ENCODE measurements around the gene TRAPPC10. TPM values are rescaled to one million over a fixed set of nuclear protein-coding genes. Genes with fewer than 3 reads are reported as not detected.

Gene TRAPPC10
- total RNA-seq, 2 donors from 2014 or later: 10.9 to 26.4 TPM

DNA sequence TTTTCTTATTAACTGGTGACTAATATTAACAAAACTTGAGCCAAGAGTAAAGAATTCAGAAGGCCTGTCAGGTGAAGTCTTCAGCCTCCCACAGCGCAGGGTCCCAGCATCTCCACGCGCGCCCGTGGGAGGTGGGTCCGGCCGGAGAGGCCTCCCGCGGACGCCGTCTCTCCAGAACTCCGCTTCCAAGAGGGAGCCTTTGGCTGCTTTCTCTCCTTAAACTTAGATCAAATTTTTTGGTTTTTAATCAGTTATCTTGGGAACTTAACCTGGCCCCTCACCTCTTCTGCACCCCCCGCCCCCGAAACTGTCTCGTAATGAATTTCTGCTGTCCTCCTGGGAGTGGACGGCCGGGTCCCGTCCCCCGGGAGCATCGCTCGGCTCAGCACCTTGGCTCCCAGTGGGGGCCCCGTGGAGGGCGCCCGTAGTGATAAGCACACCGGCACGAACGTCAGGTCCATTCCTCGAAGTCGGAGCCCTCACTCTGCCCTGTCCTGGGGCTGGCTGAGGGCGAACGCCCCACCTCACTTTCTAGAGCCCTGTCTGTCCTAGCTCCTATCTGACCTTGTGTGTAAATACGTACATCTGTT lies 29.5 kb upstream of the TRAPPC10 start:
- peaks cover 8 to 11% of the 10 kb centered on the region in 2 donors for H3K36me3 ChIP-seq (replicated peaks in 1 of 2; ENCODE audit: insufficient read depth in 1 of 2, low read depth in 2 of 2)
- WGBS, 2 donors: 94 to 96% methylated on average over 20 to 32 of the region's 32 CpGs

DNA sequence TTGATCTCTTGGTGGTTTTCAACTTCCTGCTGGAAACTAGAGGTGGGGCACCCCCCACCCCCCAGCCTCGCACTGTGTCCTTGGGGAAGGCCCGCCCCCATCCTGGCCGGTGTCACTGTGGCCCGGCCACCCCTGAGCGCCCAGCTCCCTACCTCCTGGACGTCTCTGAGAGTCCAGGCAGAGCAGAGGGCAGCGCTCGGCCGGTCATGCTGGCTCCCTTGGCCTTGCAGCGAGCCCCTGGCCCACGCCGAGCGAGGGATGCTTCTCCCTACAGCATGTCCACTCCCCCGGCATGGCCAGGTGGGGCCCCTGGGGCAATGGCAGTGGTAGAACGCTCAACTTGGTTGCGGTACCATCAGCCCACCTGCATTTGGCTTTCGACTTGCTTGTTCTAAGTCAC lies 28.7 kb upstream of the TRAPPC10 start:
- DNase-seq (no peak), ATAC-seq (no peak)
- H3K36me3 ChIP-seq (replicated peaks in 1 of 2; ENCODE audit: insufficient read depth in 1 of 2, low read depth in 2 of 2): peaks cover 8 to 9% of the 10 kb centered on the region in 2 donors
- no peak overlapping the region for H3K4me3 ChIP-seq
- WGBS, 2 donors: 82 to 85% methylated on average over 14 to 17 of the region's 17 CpGs
- intact Hi-C loops (cut with DNase I): no loop called here
- no peak overlapping the region for H3K27ac ChIP-seq
- no peaks in the 10 kb centered on the region for H3K4me1 ChIP-seq
- H3K27me3 ChIP-seq: no peaks in the 10 kb centered on the region
- no peaks in the 10 kb centered on the region for H3K9me3 ChIP-seq
- TF ChIP-seq POLR2A (IDR thresholded peaks at IDR 0.05): no peak
- TF ChIP-seq, protein P1, sequence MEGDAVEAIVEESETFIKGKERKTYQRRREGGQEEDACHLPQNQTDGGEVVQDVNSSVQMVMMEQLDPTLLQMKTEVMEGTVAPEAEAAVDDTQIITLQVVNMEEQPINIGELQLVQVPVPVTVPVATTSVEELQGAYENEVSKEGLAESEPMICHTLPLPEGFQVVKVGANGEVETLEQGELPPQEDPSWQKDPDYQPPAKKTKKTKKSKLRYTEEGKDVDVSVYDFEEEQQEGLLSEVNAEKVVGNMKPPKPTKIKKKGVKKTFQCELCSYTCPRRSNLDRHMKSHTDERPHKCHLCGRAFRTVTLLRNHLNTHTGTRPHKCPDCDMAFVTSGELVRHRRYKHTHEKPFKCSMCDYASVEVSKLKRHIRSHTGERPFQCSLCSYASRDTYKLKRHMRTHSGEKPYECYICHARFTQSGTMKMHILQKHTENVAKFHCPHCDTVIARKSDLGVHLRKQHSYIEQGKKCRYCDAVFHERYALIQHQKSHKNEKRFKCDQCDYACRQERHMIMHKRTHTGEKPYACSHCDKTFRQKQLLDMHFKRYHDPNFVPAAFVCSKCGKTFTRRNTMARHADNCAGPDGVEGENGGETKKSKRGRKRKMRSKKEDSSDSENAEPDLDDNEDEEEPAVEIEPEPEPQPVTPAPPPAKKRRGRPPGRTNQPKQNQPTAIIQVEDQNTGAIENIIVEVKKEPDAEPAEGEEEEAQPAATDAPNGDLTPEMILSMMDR (IDR thresholded peaks at IDR 0.05): no peak

More for the DNA sequence above, 29.5 kb upstream of the TRAPPC10 start:
- no peak overlapping the region for H3K27ac ChIP-seq
- TF ChIP-seq, protein P1 (IDR thresholded peaks at IDR 0.05): no peak
- TF ChIP-seq POLR2A (IDR thresholded peaks at IDR 0.05): no peak
- ATAC-seq: no peak
- H3K27me3 ChIP-seq: no peaks in the 10 kb centered on the region
- DNase-seq: no peak
- H3K9me3 ChIP-seq: no peaks in the 10 kb centered on the region
- no peak overlapping the region for H3K4me3 ChIP-seq
- intact Hi-C loops (cut with DNase I): no loop called here
- H3K4me1 ChIP-seq: no peaks in the 10 kb centered on the region

DNA sequence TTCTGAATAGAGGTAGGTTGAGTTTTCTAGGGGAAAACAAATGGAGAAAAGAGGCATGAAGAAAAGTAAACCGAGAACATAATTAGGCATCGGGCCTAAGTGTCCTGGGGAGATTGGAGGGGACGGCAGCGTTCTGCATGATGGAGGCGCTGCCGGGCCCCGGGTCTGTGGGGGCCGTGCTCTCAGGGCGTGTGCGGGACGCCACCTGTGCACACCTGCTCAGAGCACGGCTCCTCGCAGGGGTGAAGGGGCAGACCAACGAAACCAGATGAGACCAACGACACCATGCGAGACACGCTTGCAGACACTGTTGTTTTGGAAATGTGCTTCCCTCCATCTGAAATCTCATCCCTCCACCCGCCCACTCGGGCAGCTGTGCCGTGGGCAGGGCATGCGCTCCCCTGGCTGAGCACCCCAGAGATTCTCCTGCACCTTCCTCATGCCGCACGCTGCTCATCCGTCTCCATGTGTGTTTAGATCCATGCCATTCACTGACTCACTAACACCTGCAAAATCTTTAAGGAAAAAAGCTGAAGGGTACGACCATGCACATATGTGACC lies 28.2 kb upstream of the TRAPPC10 start:
- TF ChIP-seq POLR2A (IDR thresholded peaks at IDR 0.05): no peak
- TF ChIP-seq, protein P1 (IDR thresholded peaks at IDR 0.05): no peak
- ATAC-seq: no peak
- no peak for DNase-seq
- WGBS, 2 donors: 91 to 93% methylated on average over 22 of the region's 25 CpGs
- intact Hi-C loops (cut with DNase I): no loop called here
- Histone ChIP-seq H3K9me3 (no peaks in the 10 kb centered on the region), H3K4me3 (no peak overlapping the region), H3K4me1 (no peaks in the 10 kb centered on the region), H3K36me3 (replicated peaks in 1 of 2; ENCODE audit: insufficient read depth in 1 of 2, low read depth in 2 of 2) (peaks cover 6 to 8% of the 10 kb centered on the region in 2 donors), H3K27ac (no peak overlapping the region), H3K27me3 (no peaks in the 10 kb centered on the region)

DNA sequence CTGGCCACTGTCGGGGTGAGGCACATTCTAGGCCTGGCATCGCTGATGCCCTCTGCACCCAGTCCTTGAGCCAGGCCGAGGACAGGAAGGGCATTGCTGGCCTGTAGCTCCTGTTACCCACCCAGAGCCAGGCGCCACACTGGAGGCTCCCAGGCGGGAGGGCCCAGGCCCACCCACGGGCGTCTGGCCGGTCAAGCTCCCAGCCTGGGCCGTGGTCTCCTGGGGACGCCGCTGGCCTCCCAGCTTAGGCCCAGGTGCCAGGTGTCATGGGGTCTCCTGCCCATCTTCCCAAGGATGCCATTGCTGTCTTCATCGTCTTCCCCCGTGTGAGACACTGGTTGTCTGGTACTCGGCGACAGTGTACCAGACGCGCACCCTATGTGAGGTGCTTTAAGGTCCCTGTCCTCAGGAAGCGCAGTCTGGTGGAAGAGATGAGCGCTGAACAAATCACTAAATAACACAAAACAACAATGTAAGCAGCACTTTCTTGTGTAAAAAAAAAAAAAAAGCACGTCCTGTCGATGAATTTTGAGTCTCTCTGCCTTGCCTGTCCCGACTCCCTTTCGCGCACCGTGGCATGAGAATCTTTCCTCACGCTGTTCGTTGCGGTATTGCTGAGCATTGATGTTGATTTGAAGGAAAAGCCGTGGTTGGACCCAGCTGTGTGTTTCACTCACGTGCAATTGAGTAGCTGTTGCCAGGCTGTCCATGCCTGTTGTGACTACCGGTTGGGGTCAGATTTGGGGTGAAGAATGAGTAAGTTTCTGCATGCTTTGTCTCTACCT lies 27.0 kb upstream of the TRAPPC10 start:
- DNase-seq (no peak), ATAC-seq (no peak)
- no peak overlapping the region for H3K27ac ChIP-seq
- intact Hi-C loops (cut with DNase I): no loop called here
- H3K27me3 ChIP-seq: no peaks in the 10 kb centered on the region
- peaks cover 6 to 8% of the 10 kb centered on the region in 2 donors for H3K36me3 ChIP-seq (replicated peaks in 1 of 2; ENCODE audit: insufficient read depth in 1 of 2, low read depth in 2 of 2)
- H3K4me1 ChIP-seq: no peaks in the 10 kb centered on the region
- H3K4me3 ChIP-seq: no peak overlapping the region
- no peaks in the 10 kb centered on the region for H3K9me3 ChIP-seq
- 83 to 85% methylated on average over 21 to 31 of the region's 31 CpGs for WGBS, 2 donors
- no peak for TF ChIP-seq POLR2A (IDR thresholded peaks at IDR 0.05)
- TF ChIP-seq, protein P1 (IDR thresholded peaks at IDR 0.05): no peak
